Epithelial cell of esophagus (primary cell): ENCODE measurements around the gene DTWD2.
A peak's percentile ranks its signal among the peaks of the same experiment; 100 is the strongest.

ENCODE experiments used
- DNase-seq: peaks from one replicate; pipeline ENCODE4 v3.0.0; 2010; ENCODE audit warnings: low read depth
- H3K4me3 ChIP-seq: 2 replicates; pipeline ENCODE4 v1.5.1; 2011; ENCODE audit warnings: mild to moderate bottlenecking, low read length, control low read depth
- CTCF ChIP-seq: IDR thresholded peaks from 2 replicates; pipeline ENCODE4 v1.5.1; 2011; ENCODE audit warnings: low read depth, mild to moderate bottlenecking, low read length, control low read depth, inconsistent platforms; ENCODE audit not compliant: insufficient read depth; ENCODE audit errors: missing control alignments

DTWD2 gene

GRCh38 chr5:118987988-118988865 lies at the start of gene DTWD2:
TSS of gene DTWD2 (minus strand) at chr5:118988547. CDS start at chr5:118988511, 36 bp downstream.
- H3K4me3 ChIP-seq: peak within 1 kb of the TSS; percentile 62
- DNase-seq: peak; percentile 94
- TF ChIP-seq CTCF: peak; percentile 57

- H3K4me3 ChIP-seq: no peak overlapping the region
- DNase-seq: no peak
- no peak for TF ChIP-seq CTCF
Measured at GRCh38 chr5:119037496-119038215, 49.3 kb upstream of the DTWD2 start.

- no peak for TF ChIP-seq CTCF
- peak; percentile 87 for DNase-seq
- no peak overlapping the region for H3K4me3 ChIP-seq
Measured at GRCh38 chr5:119036101-119036762, 47.9 kb upstream of the DTWD2 start.

GRCh38 chr5:119033135-119033534 lies 44.8 kb upstream of the DTWD2 start:
- no peak overlapping the region for H3K4me3 ChIP-seq
- no peak for DNase-seq
- TF ChIP-seq CTCF: no peak

GRCh38 chr5:119032656-119033055 lies 44.3 kb upstream of the DTWD2 start:
- DNase-seq: no peak

GRCh38 chr5:119031905-119032304 lies 43.6 kb upstream of the DTWD2 start:
- TF ChIP-seq CTCF: no peak
- DNase-seq: peak; percentile 57
- no peak overlapping the region for H3K4me3 ChIP-seq

More at GRCh38 chr5:119032656-119033055, 44.3 kb upstream of the DTWD2 start:
- H3K4me3 ChIP-seq: no peak overlapping the region
- no peak for TF ChIP-seq CTCF
